ENCODE results near the gene DAGLA.
A peak's percentile ranks its signal among the peaks of the same experiment; 100 is the strongest.

Gene DAGLA

GRCh38 chr11:61682093-61682732 lies 2.0 kb downstream of the DAGLA start:
- TF ChIP-seq, protein P1, sequence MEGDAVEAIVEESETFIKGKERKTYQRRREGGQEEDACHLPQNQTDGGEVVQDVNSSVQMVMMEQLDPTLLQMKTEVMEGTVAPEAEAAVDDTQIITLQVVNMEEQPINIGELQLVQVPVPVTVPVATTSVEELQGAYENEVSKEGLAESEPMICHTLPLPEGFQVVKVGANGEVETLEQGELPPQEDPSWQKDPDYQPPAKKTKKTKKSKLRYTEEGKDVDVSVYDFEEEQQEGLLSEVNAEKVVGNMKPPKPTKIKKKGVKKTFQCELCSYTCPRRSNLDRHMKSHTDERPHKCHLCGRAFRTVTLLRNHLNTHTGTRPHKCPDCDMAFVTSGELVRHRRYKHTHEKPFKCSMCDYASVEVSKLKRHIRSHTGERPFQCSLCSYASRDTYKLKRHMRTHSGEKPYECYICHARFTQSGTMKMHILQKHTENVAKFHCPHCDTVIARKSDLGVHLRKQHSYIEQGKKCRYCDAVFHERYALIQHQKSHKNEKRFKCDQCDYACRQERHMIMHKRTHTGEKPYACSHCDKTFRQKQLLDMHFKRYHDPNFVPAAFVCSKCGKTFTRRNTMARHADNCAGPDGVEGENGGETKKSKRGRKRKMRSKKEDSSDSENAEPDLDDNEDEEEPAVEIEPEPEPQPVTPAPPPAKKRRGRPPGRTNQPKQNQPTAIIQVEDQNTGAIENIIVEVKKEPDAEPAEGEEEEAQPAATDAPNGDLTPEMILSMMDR (conservative IDR thresholded peaks at IDR 0.05; ENCODE audit: low read depth, low read length), result no peak
- DNase-seq (ENCODE audit: low read depth), result no peak
- no peak overlapping the region for H3K4me3 ChIP-seq (ENCODE audit: low read depth, low read length)

GRCh38 chr11:61682906-61683675 lies 2.9 kb downstream of the DAGLA start:
- DNase-seq (ENCODE audit: low read depth), result no peak
- TF ChIP-seq, protein P1 (conservative IDR thresholded peaks at IDR 0.05; ENCODE audit: low read depth, low read length), result no peak
- no peak overlapping the region for H3K4me3 ChIP-seq (ENCODE audit: low read depth, low read length)

- peak; percentile 50 for DNase-seq (ENCODE audit: low read depth)
- no peak overlapping the region for H3K4me3 ChIP-seq (ENCODE audit: low read depth, low read length)
- TF ChIP-seq, protein P1 (conservative IDR thresholded peaks at IDR 0.05; ENCODE audit: low read depth, low read length), result no peak
Observed at GRCh38 chr11:61683961-61684869, 4.0 kb downstream of the DAGLA start.

- no peak overlapping the region for H3K4me3 ChIP-seq (ENCODE audit: low read depth, low read length)
- TF ChIP-seq, protein P1 (conservative IDR thresholded peaks at IDR 0.05; ENCODE audit: low read depth, low read length), result no peak
- peak; percentile 51 for DNase-seq (ENCODE audit: low read depth)
Observed at GRCh38 chr11:61684870-61685616, 4.9 kb downstream of the DAGLA start.

- TF ChIP-seq, protein P1 (conservative IDR thresholded peaks at IDR 0.05; ENCODE audit: low read depth, low read length), result no peak
- DNase-seq (ENCODE audit: low read depth), result no peak
- H3K4me3 ChIP-seq (ENCODE audit: low read depth, low read length), result no peak overlapping the region
Observed at GRCh38 chr11:61685617-61685967, 5.4 kb downstream of the DAGLA start.

- no peak for DNase-seq (ENCODE audit: low read depth)
- H3K4me3 ChIP-seq (ENCODE audit: low read depth, low read length), result no peak overlapping the region
- TF ChIP-seq, protein P1 (conservative IDR thresholded peaks at IDR 0.05; ENCODE audit: low read depth, low read length), result no peak
Observed at GRCh38 chr11:61686066-61686465, 5.9 kb downstream of the DAGLA start.
